HUES6 (cell line): ENCODE measurements around the gene DPEP1.
"Not testable (repeated sequence)": the region's sequence is repeated elsewhere in the genome, so short reads cannot be mapped to it uniquely, and the experiment has no call there.

Experiments
- H3K27ac ChIP-seq: 2 replicates; pipeline ENCODE4 v1.7.0; 2013; ENCODE audit warnings: low read depth, mild to moderate bottlenecking, low read length, inconsistent platforms
- H3K27me3 ChIP-seq: 2 replicates; pipeline ENCODE4 v1.6.1; 2013; ENCODE audit warnings: low read length; ENCODE audit not compliant: control insufficient read depth, insufficient read depth
- H3K36me3 ChIP-seq: 2 replicates; pipeline ENCODE4 v1.6.1; 2013; ENCODE audit warnings: low read length; ENCODE audit not compliant: control insufficient read depth, insufficient read depth
- H3K4me1 ChIP-seq: 2 replicates; pipeline ENCODE4 v1.6.1; 2013; ENCODE audit warnings: low read length; ENCODE audit not compliant: control insufficient read depth, insufficient read depth
- H3K4me3 ChIP-seq: 2 replicates; pipeline ENCODE4 v1.5.1; 2013; ENCODE audit warnings: low read depth, low read length
- H3K9ac ChIP-seq: one replicate; pipeline ENCODE4 v1.6.1; 2013; ENCODE audit warnings: mild to moderate bottlenecking, low read length
- H3K9me3 ChIP-seq: 2 replicates; pipeline ENCODE4 v1.6.1; 2013; ENCODE audit warnings: low read depth, low read length; ENCODE audit not compliant: control insufficient read depth, insufficient read depth

The DPEP1 gene

GRCh38 chr16:89613231-89613953 is at the start of gene DPEP1:
Gene DPEP1 (plus strand): TSS chr16:89613642. CDS start chr16:89630411, 16,769 bp downstream.
- Histone ChIP-seq H3K27ac (no peak within 1 kb of the TSS), H3K27me3 (no peaks in the 10 kb centered on the region), H3K9me3 (no peaks in the 10 kb centered on the region), H3K9ac (no peak within 1 kb of the TSS), H3K4me3 (no peak within 1 kb of the TSS), H3K4me1 (peaks cover 9% of the 10 kb centered on the region; the same call in 1 of the 2 replicates), H3K36me3 (no peaks in the 10 kb centered on the region)

GRCh38 chr16:89564476-89565255 is 48.8 kb upstream of the DPEP1 start:
- no peak overlapping the region; the same call in 1 of the 2 replicates for H3K27ac ChIP-seq
- H3K4me3 ChIP-seq = peak overlapping the region; percentile 51
- peaks cover 43% of the 10 kb centered on the region for H3K36me3 ChIP-seq
- no peaks in the 10 kb centered on the region for H3K9me3 ChIP-seq
- H3K27me3 ChIP-seq = no peaks in the 10 kb centered on the region; the same call in 1 of the 2 replicates
- peaks cover 39% of the 10 kb centered on the region for H3K4me1 ChIP-seq
- peak overlapping the region; percentile 24 for H3K9ac ChIP-seq

GRCh38 chr16:89565256-89565505 is 48.3 kb upstream of the DPEP1 start:
- Histone ChIP-seq H3K27ac (no peak overlapping the region), H3K27me3 (peaks cover 5% of the 10 kb centered on the region; the same call in 1 of the 2 replicates), H3K9me3 (no peaks in the 10 kb centered on the region), H3K4me1 (peaks cover 39% of the 10 kb centered on the region), H3K4me3 (peak overlapping the region; percentile 51), H3K9ac (peak overlapping the region; percentile 36), H3K36me3 (peaks cover 43% of the 10 kb centered on the region)

GRCh38 chr16:89565506-89566372 is 47.7 kb upstream of the DPEP1 start:
- Histone ChIP-seq H3K4me1 (peaks cover 39% of the 10 kb centered on the region), H3K4me3 (peak overlapping the region; percentile 51), H3K27me3 (peaks cover 6% of the 10 kb centered on the region; the same call in 1 of the 2 replicates), H3K36me3 (peaks cover 43% of the 10 kb centered on the region), H3K9ac (peak overlapping the region; percentile 36), H3K9me3 (no peaks in the 10 kb centered on the region), H3K27ac (no peak overlapping the region)

- Histone ChIP-seq H3K27ac (no peak overlapping the region), H3K9ac (no peak overlapping the region), H3K9me3 (no peaks in the 10 kb centered on the region), H3K27me3 (peaks cover 16% of the 10 kb centered on the region; the same call in 1 of the 2 replicates), H3K4me1 (peaks cover 29% of the 10 kb centered on the region), H3K4me3 (no peak overlapping the region), H3K36me3 (peaks cover 22% of the 10 kb centered on the region)
Measured at GRCh38 chr16:89567656-89568594, 45.5 kb upstream of the DPEP1 start.

GRCh38 chr16:89569506-89570341 is 43.7 kb upstream of the DPEP1 start:
- Histone ChIP-seq H3K36me3 (peaks cover 4% of the 10 kb centered on the region; the same call in 1 of the 2 replicates), H3K27ac (no peak overlapping the region), H3K4me1 (peaks cover 20% of the 10 kb centered on the region), H3K4me3 (no peak overlapping the region), H3K9ac (no peak overlapping the region), H3K27me3 (peaks cover 24% of the 10 kb centered on the region), H3K9me3 (no peaks in the 10 kb centered on the region)

GRCh38 chr16:89570342-89570923 is 43.0 kb upstream of the DPEP1 start:
- Histone ChIP-seq H3K9me3 (no peaks in the 10 kb centered on the region), H3K27me3 (peaks cover 32% of the 10 kb centered on the region), H3K36me3 (0 out of 2 replicates have a peak, but pooled peaks cover 4% of the 10 kb centered on the region), H3K9ac (no peak overlapping the region), H3K27ac (no peak overlapping the region), H3K4me3 (no peak overlapping the region), H3K4me1 (peaks cover 12% of the 10 kb centered on the region)

- H3K36me3 ChIP-seq, H3K27ac ChIP-seq, H3K9me3 ChIP-seq, H3K4me1 ChIP-seq, H3K4me3 ChIP-seq, H3K9ac ChIP-seq: not testable (repeated sequence)
- H3K27me3 ChIP-seq = peaks cover 37% of the 10 kb centered on the region
Measured at GRCh38 chr16:89570983-89571598, 42.4 kb upstream of the DPEP1 start.

- Histone ChIP-seq H3K27me3 (peaks cover 42% of the 10 kb centered on the region), H3K4me1 (peaks cover 7% of the 10 kb centered on the region), H3K9ac (no peak overlapping the region), H3K36me3 (0 out of 2 replicates have a peak, but pooled peaks cover 4% of the 10 kb centered on the region), H3K27ac (no peak overlapping the region), H3K9me3 (no peaks in the 10 kb centered on the region), H3K4me3 (no peak overlapping the region)
Measured at GRCh38 chr16:89571636-89572035, 41.8 kb upstream of the DPEP1 start.
